NCI-H2029 (cell line): ENCODE measurements around the gene FCN1.
"Not testable (repeated sequence)": the region's sequence is repeated elsewhere in the genome, so short reads cannot be mapped to it uniquely, and the experiment has no call there.

Experiments
- DNase-seq: peaks from one replicate; lab custom pipeline; 2025; lab: John Stamatoyannopoulos, UW

FCN1 gene

DNA sequence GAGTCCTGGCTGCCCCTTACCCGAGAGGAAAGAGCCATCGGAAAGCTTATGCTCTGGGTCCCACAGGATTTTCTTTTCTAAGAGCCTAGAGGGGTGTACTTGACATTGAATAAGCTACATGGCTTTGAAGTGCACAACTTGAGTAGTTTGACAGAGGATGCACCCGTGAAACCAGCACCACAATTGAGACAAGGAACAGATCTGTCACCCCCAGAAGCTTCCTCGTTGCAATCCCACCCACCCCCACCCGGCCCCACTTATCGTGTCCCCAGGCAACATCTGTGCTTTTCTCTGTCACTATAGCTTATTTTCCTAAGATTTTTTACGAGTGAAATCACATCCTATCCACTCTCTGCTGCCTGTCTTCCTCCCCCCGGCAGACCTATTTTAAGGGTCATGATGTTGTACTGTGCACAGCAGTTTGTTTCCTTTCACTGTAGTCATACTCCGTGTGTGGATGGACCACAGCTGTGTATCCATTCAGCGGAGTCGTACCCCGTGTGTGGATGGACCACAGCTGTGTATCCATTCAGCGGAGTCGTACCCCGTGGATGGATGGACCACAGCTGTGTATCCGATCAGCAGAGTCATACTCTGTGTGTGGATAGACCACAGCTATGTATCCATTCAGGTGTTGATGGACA, 45.9 kb downstream of the FCN1 start:
- DNase-seq, result no peak

DNA sequence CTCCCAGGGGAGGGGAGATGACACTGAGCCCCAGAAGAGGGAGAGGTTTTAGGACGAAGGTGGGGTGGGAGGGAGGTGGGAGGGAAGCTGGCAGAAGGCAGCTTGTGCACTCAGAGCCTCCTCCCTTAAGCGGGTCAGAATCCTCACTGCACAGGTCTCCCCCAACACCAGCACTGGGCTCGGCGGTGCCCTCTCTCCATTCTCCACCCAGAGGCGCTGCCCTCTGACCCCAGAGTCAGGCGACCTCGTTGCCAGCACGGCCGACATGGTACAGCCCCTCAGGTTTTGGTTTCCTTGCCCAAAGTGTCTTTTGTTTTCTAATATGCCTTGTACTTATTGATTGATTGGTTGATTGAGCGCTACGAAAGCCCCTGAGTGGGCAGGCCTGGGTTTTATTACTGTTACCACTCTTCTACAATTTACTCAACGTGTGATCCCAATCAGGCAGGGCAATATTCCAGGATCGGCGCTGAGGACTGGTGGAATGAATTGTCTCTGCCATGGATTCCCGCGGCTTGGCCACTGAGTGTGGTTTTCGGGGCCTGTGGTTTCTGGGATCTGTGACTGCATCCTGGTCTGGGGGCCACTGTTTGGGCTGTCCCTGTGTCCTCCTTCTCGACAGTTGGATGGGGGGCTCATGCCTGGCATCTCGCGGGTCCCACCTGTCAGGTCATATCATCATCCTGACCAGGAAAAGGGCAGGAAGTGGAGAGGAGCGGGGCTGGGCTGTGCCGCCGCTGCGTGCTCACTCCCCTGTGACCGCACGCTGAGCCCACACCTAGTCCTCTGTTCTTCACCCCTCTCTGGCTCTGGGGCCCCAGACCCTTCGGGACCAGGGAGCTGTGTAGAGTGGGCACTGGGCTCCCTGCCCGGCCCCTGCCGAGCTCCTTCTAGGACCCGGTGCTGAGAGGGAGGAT, 46.7 kb downstream of the FCN1 start:
- DNase-seq, result no peak

DNA sequence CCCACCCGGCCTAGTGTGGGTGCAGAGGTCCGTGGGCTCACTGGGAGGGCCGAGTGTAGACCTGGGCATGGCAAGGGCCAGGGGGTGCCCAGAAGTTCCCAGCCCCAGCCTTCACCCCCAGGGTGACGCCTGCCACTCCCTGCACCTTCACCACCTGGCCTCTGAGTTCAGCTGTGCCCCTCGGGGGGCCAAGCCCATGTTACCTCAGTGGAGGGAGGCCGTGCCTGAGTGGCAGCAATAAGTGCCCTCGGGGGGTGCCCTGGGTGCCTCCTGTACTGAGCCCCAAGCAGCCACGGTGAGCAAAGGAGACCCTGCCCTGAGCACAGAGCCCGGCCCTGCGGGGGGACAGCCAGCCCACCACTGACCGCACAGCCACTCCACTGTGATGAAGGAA, 47.4 kb downstream of the FCN1 start:
- no peak for DNase-seq

DNA sequence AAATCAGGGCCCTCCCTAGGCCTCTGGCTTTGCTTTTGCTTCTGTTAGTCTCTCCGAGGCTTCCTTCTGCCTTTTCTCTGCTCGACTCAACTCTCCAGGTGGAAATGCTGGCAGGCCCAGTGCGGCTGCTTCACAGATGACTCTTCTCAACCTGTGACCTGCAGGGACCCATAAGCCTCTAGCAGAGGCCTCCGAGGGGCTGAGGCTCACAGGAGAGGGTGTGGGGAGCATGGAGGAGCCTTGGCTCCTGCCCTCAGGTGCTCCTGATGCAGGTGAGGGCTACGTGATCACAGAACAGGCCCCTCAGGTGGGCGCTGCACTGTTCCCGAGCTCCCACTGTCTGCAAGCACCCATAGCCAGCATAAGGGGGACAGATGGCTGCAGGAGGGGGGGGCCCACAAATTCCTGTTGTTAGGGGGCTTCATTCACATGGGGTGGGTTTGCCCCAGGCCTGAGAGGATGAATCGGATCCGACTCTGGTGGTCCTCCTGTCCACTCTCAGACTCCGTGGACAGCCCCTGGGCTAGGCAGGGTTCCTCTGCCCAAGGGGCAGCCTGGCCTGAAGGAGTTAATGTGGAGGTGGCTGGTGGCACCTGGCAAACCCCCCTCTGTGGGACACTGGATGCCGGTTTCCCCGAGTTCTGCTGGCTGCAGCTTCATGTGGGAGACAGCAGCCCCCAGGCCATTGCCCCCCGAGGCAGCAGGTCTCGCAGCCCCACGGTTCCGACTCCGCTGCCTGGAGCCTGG, 48.0 kb downstream of the FCN1 start:
- no peak for DNase-seq

- no peak for DNase-seq
Observed at GRCh38 chr9:134868751-134869553, 48.8 kb downstream of the FCN1 start.

- DNase-seq, result no peak
Observed at GRCh38 chr9:134867917-134868750, 49.6 kb downstream of the FCN1 start.

DNA sequence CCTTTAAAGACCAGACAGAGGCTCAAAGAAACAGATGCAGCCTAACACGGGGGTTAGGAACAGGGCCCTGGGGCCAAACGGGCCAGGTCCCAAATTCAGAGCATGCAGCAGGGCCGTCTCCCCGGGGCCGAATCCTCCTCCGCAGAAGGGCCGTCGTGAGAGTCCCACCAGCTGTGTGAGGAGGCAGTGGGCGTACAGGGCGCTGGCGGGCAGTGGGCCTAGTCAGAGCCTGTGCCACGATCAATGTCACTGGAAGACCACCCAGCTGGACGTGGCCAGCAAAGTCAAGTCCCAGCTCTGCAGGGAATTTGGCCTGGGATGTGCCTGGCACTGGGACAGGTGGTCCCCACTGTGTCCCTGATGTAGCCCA, 52.9 kb downstream of the FCN1 start:
- DNase-seq, result no peak

GRCh38 chr9:134863941-134864820, 53.5 kb downstream of the FCN1 start:
- no peak for DNase-seq

DNA sequence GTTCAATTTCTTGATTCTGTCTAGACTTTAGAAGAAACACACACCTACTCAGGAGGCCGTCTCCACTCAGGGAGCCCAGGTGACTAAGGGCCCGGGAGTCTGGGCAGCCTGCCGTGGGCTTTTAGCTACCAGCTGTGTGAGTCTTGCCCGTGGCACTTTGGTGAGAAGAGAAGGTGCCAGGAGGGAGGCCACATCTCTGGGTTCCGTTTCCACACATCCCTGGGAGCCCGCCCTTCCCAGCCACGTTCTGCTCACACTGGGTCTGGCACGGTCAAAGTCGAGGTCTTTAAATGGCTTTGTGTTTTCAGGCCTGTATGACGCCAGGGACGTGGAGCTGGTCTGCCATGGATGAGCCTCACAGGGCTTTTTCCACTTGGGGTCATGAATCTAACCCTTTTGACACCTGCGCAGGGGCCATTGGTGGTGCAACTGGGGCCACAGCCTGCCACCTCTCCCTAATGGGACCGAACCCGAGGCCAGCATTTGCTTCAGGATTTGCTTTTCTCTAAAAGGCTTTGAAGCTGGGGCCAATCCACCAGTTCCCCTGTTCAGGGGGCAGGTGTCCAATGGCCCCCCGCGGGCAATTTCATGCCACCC, 54.3 kb downstream of the FCN1 start:
- no peak for DNase-seq

GRCh38 chr9:134861595-134862334, 55.9 kb downstream of the FCN1 start:
- no peak for DNase-seq

GRCh38 chr9:134860510-134860909, 57.2 kb downstream of the FCN1 start:
- DNase-seq, result no peak

- no peak for DNase-seq
Observed at GRCh38 chr9:134858051-134858841, 59.5 kb downstream of the FCN1 start.

- not testable (repeated sequence) for DNase-seq
Observed at GRCh38 chr9:134857451-134857850, 60.3 kb downstream of the FCN1 start.

- DNase-seq, result no peak
Observed at GRCh38 chr9:134855900-134856377, 61.8 kb downstream of the FCN1 start.
